ENCODE data around the gene TMUB1. TPM values are rescaled to one million over a fixed set of nuclear protein-coding genes. Genes with fewer than 3 reads are reported as not detected.

TMUB1 gene
- total RNA-seq, 1 donor from 2014 or later: 55.3 TPM

GRCh38 chr7:151035902-151036301, 47.4 kb downstream of the TMUB1 start:
- no peaks in the 10 kb centered on the region for H3K9me3 Mint-ChIP-seq
- H3K27me3 Mint-ChIP-seq (ENCODE audit: insufficient read depth): no peaks in the 10 kb centered on the region
- intact Hi-C loops (cut with micrococcal nuclease): no loop called here

GRCh38 chr7:151035026-151035717, 48.1 kb downstream of the TMUB1 start:
- Mint-ChIP-seq H3K9me3 (no peaks in the 10 kb centered on the region), H3K27ac (no peak overlapping the region), H3K4me1 (ENCODE audit: low read depth) (peaks cover 18% of the 10 kb centered on the region), H3K4me3 (no peak overlapping the region), H3K27me3 (ENCODE audit: insufficient read depth) (no peaks in the 10 kb centered on the region), H3K36me3 (ENCODE audit: low read depth) (peaks cover 4% of the 10 kb centered on the region)
- DNase-seq (ENCODE audit: low spot score): no peak
- intact Hi-C loops (cut with micrococcal nuclease): no loop called here

More at GRCh38 chr7:151035902-151036301, 47.4 kb downstream of the TMUB1 start:
- no peak overlapping the region for H3K4me3 Mint-ChIP-seq
- H3K4me1 Mint-ChIP-seq (ENCODE audit: low read depth): peaks cover 18% of the 10 kb centered on the region
- DNase-seq (ENCODE audit: low spot score): no peak
- H3K27ac Mint-ChIP-seq: no peak overlapping the region
- H3K36me3 Mint-ChIP-seq (ENCODE audit: low read depth): peaks cover 4% of the 10 kb centered on the region

GRCh38 chr7:151034312-151035025, 48.8 kb downstream of the TMUB1 start:
- H3K4me1 Mint-ChIP-seq (ENCODE audit: low read depth): peaks cover 15% of the 10 kb centered on the region
- no peak overlapping the region for H3K27ac Mint-ChIP-seq
- no peaks in the 10 kb centered on the region for H3K9me3 Mint-ChIP-seq

GRCh38 chr7:151033864-151034249, 49.4 kb downstream of the TMUB1 start:
- no peaks in the 10 kb centered on the region for H3K27me3 Mint-ChIP-seq (ENCODE audit: insufficient read depth)
- no peaks in the 10 kb centered on the region for H3K9me3 Mint-ChIP-seq
- no peak overlapping the region for H3K27ac Mint-ChIP-seq
- intact Hi-C loops (cut with micrococcal nuclease): no loop called here
- no peak for DNase-seq (ENCODE audit: low spot score)
- peaks cover 2% of the 10 kb centered on the region for H3K36me3 Mint-ChIP-seq (ENCODE audit: low read depth)
- H3K4me1 Mint-ChIP-seq (ENCODE audit: low read depth): peaks cover 12% of the 10 kb centered on the region
- no peak overlapping the region for H3K4me3 Mint-ChIP-seq

More at GRCh38 chr7:151034312-151035025, 48.8 kb downstream of the TMUB1 start:
- peaks cover 4% of the 10 kb centered on the region for H3K36me3 Mint-ChIP-seq (ENCODE audit: low read depth)
- no peaks in the 10 kb centered on the region for H3K27me3 Mint-ChIP-seq (ENCODE audit: insufficient read depth)
- H3K4me3 Mint-ChIP-seq: no peak overlapping the region
- no peak for DNase-seq (ENCODE audit: low spot score)
- intact Hi-C loops (cut with micrococcal nuclease): no loop called here

- Mint-ChIP-seq H3K4me3 (no peak overlapping the region), H3K27ac (no peak overlapping the region), H3K27me3 (ENCODE audit: insufficient read depth) (no peaks in the 10 kb centered on the region), H3K9me3 (no peaks in the 10 kb centered on the region), H3K4me1 (ENCODE audit: low read depth) (peaks cover 11% of the 10 kb centered on the region), H3K36me3 (ENCODE audit: low read depth) (peaks cover 4% of the 10 kb centered on the region)
- DNase-seq (ENCODE audit: low spot score): no peak
- intact Hi-C loops (cut with micrococcal nuclease): no loop called here
Measured at GRCh38 chr7:151032936-151033863, 50.1 kb downstream of the TMUB1 start.

Other genes with a start within 250 kb of the TMUB1 start
- gene AOC1, start 231.0 kb downstream of the TMUB1 start, total RNA-seq: not detected in 2 replicates
- 0.20 and 0.49 TPM in 2 replicates for gene KCNH2, start 105.2 kb downstream of the TMUB1 start, total RNA-seq
- gene NOS3, start 92.5 kb downstream of the TMUB1 start, total RNA-seq: 12.2 and 12.8 TPM in 2 replicates
- gene ATG9B, start 59.0 kb downstream of the TMUB1 start, total RNA-seq: 4.7 and 6.3 TPM in 2 replicates
- gene ABCB8, start 55.0 kb downstream of the TMUB1 start, total RNA-seq: 56.9 and 57.9 TPM in 2 replicates
- 1.9 and 4.1 TPM in 2 replicates for gene ASIC3, start 35.0 kb downstream of the TMUB1 start, total RNA-seq
- 24.9 and 28.1 TPM in 2 replicates for gene CDK5, start 25.6 kb downstream of the TMUB1 start, total RNA-seq
- gene SLC4A2, start 23.9 kb downstream of the TMUB1 start, total RNA-seq: 127 and 128 TPM in 2 replicates
- 92.6 and 96.3 TPM in 2 replicates for gene FASTK, start 2.7 kb downstream of the TMUB1 start, total RNA-seq
- 52.9 and 58.0 TPM in 2 replicates for gene AGAP3, start 3.0 kb upstream of the TMUB1 start, total RNA-seq
- gene GBX1, start 84.2 kb upstream of the TMUB1 start, total RNA-seq: not detected in 2 replicates
- gene ASB10, start 103.8 kb upstream of the TMUB1 start, total RNA-seq: not detected in 2 replicates
- gene H2BK1, start 127.0 kb upstream of the TMUB1 start, total RNA-seq: not detected in 2 replicates
- 81.7 and 85.4 TPM in 2 replicates for gene ABCF2, start 143.7 kb upstream of the TMUB1 start, total RNA-seq
- gene CHPF2, start 149.0 kb upstream of the TMUB1 start, total RNA-seq: 45.6 and 48.5 TPM in 2 replicates
- gene SMARCD3, start 165.2 kb upstream of the TMUB1 start, total RNA-seq: 2.4 and 3.1 TPM in 2 replicates

All from activated T-helper 1 cell treated with anti-CD3 and anti-CD28 coated beads, Interleukin-12 subunit alpha, Interleukin-12 subunit beta, Interleukin-2, Interleukin-4 antibody, amounts not matched to agents 30 ng/mL and 10 ng/mL and 1 ng/mL, durations not matched to agents 14 hours and 24 hours and 36 hours (primary cell).